ENCODE results near the gene NFYC.

DNA sequence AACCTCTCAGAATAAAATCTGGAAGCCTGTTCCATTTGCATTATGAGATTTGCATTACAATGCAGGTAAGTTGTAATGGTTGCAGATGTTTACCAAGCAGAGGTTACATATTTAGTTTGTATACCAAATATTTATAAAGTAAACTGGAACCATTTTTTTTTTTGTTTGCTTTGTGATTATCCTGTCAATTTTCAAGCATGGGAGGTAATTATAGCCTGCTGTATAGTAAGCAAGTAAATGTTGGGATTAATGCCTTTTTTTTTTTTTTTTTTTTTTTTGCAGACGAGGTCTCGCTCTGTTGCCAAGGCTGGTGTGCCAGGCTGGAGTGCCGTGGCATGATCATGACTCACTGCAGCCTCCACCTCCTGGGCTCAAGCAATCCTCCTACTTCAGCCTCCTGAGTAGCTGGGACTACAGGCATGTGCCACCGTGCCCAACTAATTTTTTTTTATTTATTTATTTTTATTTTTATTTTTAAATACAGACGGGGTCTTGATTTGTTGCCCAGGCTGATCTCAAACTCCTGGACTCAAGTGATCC, 21.0 kb downstream of the NFYC start:
- TF ChIP-seq POLR2A (IDR thresholded peaks at IDR 0.05) (no peak), EP300 (IDR thresholded peaks at IDR 0.05) (no peak)
- TF ChIP-seq, protein P1, sequence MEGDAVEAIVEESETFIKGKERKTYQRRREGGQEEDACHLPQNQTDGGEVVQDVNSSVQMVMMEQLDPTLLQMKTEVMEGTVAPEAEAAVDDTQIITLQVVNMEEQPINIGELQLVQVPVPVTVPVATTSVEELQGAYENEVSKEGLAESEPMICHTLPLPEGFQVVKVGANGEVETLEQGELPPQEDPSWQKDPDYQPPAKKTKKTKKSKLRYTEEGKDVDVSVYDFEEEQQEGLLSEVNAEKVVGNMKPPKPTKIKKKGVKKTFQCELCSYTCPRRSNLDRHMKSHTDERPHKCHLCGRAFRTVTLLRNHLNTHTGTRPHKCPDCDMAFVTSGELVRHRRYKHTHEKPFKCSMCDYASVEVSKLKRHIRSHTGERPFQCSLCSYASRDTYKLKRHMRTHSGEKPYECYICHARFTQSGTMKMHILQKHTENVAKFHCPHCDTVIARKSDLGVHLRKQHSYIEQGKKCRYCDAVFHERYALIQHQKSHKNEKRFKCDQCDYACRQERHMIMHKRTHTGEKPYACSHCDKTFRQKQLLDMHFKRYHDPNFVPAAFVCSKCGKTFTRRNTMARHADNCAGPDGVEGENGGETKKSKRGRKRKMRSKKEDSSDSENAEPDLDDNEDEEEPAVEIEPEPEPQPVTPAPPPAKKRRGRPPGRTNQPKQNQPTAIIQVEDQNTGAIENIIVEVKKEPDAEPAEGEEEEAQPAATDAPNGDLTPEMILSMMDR (IDR thresholded peaks at IDR 0.05): no peak
